Gastroesophageal sphincter (tissue), 3 donors: ENCODE measurements around the gene ABCC11.

ENCODE experiments used
- EP300 ChIP-seq: sonication (generic); formaldehyde crosslinking; IDR thresholded peaks from one replicate; pipeline ENCODE4 v1.6.1; 2017; ENCODE audit warnings: antibody characterized with exemption, mild to moderate bottlenecking
- POLR2A ChIP-seq, 2 donors: fragments of 450-650 bp; IDR thresholded peaks; one replicate each; pipeline ENCODE4 v1.6.1; 2017; ENCODE audit warnings: antibody characterized with exemption in 2 of 2, mild to moderate bottlenecking in 2 of 2, moderate library complexity in 1 of 2
- POLR2AphosphoS5 ChIP-seq: sonication (generic); formaldehyde crosslinking; IDR thresholded peaks from one replicate; pipeline ENCODE4 v1.6.1; 2017; ENCODE audit warnings: antibody characterized with exemption
- TF ChIP-seq, protein P1 (sequence below), 4 experiments: fragments of 200-600 bp in 2 of 4; fragments of 450-650 bp in 2 of 4; sonication (generic) in 1 of 4; IDR thresholded peaks; one replicate each; pipeline ENCODE4 v1.5.1; 2017 to 2019; ENCODE audit warnings: antibody characterized with exemption in 4 of 4, mild to moderate bottlenecking in 2 of 4, moderate library complexity in 2 of 4

DNA sequence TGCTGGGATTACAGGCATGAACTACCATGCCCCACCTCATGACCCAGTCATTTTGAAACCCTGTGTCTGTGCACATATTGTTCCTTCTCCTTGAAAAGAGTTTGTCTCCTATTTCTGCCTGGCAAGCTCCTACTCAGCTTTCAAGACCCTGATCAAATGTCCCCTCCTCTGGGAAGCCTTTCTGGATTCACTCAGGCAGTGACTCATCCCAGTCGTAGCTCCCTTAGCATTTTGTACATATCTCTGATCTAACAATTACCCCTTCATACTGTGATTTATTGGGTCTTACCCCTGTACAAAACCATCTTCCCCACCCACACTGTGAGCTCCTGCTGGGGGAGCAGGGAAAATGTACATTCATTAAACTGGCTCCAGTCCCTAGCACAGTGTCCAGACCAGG, 73.5 kb downstream of the ABCC11 start:
- TF ChIP-seq POLR2AphosphoS5, result no peak
- TF ChIP-seq, protein P1, sequence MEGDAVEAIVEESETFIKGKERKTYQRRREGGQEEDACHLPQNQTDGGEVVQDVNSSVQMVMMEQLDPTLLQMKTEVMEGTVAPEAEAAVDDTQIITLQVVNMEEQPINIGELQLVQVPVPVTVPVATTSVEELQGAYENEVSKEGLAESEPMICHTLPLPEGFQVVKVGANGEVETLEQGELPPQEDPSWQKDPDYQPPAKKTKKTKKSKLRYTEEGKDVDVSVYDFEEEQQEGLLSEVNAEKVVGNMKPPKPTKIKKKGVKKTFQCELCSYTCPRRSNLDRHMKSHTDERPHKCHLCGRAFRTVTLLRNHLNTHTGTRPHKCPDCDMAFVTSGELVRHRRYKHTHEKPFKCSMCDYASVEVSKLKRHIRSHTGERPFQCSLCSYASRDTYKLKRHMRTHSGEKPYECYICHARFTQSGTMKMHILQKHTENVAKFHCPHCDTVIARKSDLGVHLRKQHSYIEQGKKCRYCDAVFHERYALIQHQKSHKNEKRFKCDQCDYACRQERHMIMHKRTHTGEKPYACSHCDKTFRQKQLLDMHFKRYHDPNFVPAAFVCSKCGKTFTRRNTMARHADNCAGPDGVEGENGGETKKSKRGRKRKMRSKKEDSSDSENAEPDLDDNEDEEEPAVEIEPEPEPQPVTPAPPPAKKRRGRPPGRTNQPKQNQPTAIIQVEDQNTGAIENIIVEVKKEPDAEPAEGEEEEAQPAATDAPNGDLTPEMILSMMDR (IDR thresholded peaks at IDR 0.05), result no peak
- TF ChIP-seq POLR2A (IDR thresholded peaks at IDR 0.05), result no peak
- no peak for TF ChIP-seq EP300
